Stomach smooth muscle (tissue), 2 donors: ENCODE data around the gene NLGN1.

Experiments used
- H3K27ac ChIP-seq: one replicate; pipeline ENCODE4 v1.7.0; 2013; ENCODE audit warnings: mild to moderate bottlenecking, low read length, inconsistent platforms
- H3K27me3 ChIP-seq, 2 donors: one replicate each; pipeline ENCODE4 v1.7.0; 2013; ENCODE audit warnings: low read length in 2 of 2; ENCODE audit not compliant: insufficient read depth in 2 of 2, control insufficient read depth in 1 of 2
- H3K36me3 ChIP-seq, 2 donors: one replicate each; pipeline ENCODE4 v1.7.0; 2013; ENCODE audit warnings: low read length in 2 of 2; ENCODE audit not compliant: control insufficient read depth in 2 of 2, insufficient read depth in 2 of 2
- H3K4me1 ChIP-seq: one replicate; pipeline ENCODE4 v1.7.0; 2013; ENCODE audit warnings: low read length; ENCODE audit not compliant: control insufficient read depth, insufficient read depth
- H3K4me3 ChIP-seq, 2 donors: one replicate each; pipeline ENCODE4 v1.7.0; 2013; ENCODE audit warnings: low read length in 2 of 2
- H3K9ac ChIP-seq, 2 donors: one replicate each; pipeline ENCODE4 v1.7.0; 2013; ENCODE audit warnings: low read length in 2 of 2, mild to moderate bottlenecking in 1 of 2
- H3K9me3 ChIP-seq, 2 donors: one replicate each; pipeline ENCODE4 v1.7.0; 2013; ENCODE audit warnings: low read length in 2 of 2; ENCODE audit not compliant: control insufficient read depth in 2 of 2
- donor health status: healthy.
- donor health status: Pancreatic carcinoma.

NLGN1 gene

DNA sequence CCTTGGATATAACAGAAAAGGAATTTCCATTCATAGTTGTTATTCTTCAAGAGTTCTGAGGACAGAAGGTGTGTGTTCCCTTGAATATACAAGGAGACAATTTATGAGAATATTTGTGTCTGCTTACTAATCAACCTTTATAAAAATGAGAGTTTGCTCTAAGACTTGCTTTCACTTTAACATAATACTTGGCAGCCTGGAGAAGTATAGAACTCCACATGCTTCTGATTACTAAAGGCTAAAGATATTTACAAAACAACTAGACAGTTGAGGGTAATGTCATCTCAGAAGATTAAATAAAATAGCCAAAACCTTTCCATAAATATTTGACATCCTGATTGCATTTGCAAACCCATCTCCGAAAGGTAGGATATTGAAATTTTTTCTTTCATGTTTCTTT lies 734.5 kb downstream of the NLGN1 start:
- H3K36me3 ChIP-seq = no peaks in the 10 kb centered on the region
- no peaks in the 10 kb centered on the region for H3K9me3 ChIP-seq
- no peak overlapping the region for H3K27ac ChIP-seq
- H3K4me3 ChIP-seq = no peak overlapping the region
- no peaks in the 10 kb centered on the region for H3K27me3 ChIP-seq
- H3K9ac ChIP-seq = no peak overlapping the region
- no peaks in the 10 kb centered on the region for H3K4me1 ChIP-seq

DNA sequence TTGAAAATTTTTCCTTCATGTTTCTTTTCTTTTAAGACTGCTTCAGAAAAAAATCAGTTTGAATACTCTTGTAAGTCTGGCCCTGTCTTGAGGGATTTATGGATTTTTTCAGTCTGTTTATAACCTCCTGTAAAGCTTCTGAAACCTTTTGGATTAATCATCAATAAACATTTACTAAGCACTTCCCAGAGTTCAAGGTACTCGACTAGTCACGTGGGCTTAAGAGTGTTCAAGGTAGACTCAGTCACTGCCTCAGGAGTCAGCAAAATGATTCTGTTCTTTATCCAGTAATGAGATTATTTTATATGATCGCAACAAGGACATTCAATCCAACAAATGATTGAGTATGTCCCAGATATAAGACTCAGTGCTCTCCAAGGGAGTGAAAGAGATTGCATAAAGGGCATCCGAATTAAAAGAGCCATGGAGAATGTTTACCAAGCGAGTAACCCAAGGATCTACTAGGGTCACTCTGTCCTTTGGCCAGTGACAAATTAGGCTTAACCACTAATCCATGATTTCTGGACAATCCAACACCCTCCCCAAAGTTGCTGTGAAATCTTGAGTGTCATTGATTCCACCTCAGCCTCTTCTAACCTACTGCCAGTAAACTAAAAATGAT lies 735.0 kb downstream of the NLGN1 start:
- Histone ChIP-seq H3K27me3 (no peaks in the 10 kb centered on the region), H3K36me3 (no peaks in the 10 kb centered on the region), H3K9ac (no peak overlapping the region), H3K9me3 (no peaks in the 10 kb centered on the region), H3K4me1 (no peaks in the 10 kb centered on the region), H3K4me3 (no peak overlapping the region), H3K27ac (no peak overlapping the region)

DNA sequence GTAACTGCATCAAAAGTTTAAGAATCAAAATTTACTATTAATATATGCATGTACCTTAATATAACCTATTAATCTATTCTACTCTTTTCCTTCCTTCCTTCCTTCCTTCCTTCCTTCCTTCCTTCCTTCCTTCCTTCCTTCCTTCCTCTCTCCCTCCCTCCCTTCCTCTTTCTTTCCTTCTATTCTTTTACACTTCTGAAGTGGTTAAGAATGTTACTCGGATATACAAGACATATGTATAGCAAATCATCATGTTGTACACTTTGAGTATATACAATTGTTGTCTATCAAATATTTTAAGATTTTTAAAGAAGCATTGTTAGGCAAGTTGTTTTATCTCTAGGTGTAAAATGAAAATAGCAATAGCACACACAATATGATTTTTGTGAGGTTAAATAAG lies 748.5 kb downstream of the NLGN1 start:
- H3K36me3 ChIP-seq = no peaks in the 10 kb centered on the region
- H3K9ac ChIP-seq = no peak overlapping the region
- H3K4me1 ChIP-seq = no peaks in the 10 kb centered on the region
- H3K4me3 ChIP-seq = no peak overlapping the region
- H3K27ac ChIP-seq = no peak overlapping the region
- no peaks in the 10 kb centered on the region for H3K27me3 ChIP-seq
- no peaks in the 10 kb centered on the region for H3K9me3 ChIP-seq

DNA sequence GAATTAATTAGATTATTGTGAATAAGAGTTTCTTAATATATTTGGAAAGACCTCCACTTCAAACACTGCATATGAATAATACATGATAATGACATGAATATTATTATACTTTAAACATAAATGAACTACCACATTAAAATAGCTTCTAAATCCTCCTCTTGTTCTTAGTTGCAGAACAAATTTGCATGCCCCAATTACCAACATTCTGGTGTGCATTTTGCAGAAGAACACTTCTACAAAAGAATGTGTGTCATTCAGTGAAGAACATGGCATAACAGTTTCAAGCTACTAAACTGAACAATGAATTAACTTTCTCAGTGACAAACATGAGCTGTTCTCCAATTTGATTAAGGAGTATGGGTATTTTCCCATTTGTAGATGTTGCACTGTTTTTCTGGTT lies 750.3 kb downstream of the NLGN1 start:
- H3K9ac ChIP-seq = no peak overlapping the region
- no peaks in the 10 kb centered on the region for H3K4me1 ChIP-seq
- H3K9me3 ChIP-seq = no peaks in the 10 kb centered on the region
- H3K27ac ChIP-seq = no peak overlapping the region
- H3K27me3 ChIP-seq = no peaks in the 10 kb centered on the region
- H3K36me3 ChIP-seq = no peaks in the 10 kb centered on the region
- no peak overlapping the region for H3K4me3 ChIP-seq

DNA sequence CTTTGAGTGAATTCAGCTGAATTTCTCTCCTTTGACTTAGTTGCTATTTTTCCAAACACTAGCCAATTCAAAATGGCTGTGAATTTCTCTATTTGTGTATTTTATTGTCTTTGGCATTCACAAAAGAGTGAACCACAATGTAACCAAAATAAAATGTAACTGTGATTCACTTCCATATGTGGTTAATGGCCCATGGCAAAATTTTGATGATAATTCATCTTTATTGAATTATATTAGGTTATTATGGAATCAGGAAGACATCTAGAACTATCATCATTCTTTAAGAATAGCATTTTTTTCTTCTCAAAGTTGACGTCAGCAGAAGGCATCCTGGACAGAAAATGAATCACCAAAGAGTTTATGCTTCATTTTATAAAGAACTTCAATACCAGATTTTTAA lies 756.3 kb downstream of the NLGN1 start:
- no peak overlapping the region for H3K9ac ChIP-seq
- H3K27me3 ChIP-seq = no peaks in the 10 kb centered on the region
- H3K4me1 ChIP-seq = no peaks in the 10 kb centered on the region
- no peak overlapping the region for H3K4me3 ChIP-seq
- no peak overlapping the region for H3K27ac ChIP-seq
- no peaks in the 10 kb centered on the region for H3K9me3 ChIP-seq
- H3K36me3 ChIP-seq = no peaks in the 10 kb centered on the region

DNA sequence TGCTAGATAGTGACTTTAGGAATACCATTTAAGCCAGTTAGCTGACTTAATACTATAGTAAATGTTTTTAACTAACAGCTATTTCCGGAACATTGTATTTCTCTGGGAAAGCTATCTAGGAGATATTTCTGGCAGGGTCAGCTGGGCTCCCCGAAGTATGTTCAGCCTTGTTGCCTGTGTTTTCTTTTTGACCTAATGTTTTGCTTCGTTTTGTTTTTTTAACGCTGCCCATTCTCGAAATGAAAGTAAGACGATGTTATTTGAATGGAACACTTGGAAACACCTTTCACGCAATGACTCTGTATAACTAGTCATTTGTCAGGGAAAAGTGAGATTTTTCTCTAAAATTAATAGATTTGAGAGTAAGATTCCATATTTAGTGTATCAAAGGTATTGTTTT lies 758.7 kb downstream of the NLGN1 start:
- H3K4me3 ChIP-seq = peak overlapping the region in 1 of 2 donors; percentile 56
- no peak overlapping the region for H3K27ac ChIP-seq

DNA sequence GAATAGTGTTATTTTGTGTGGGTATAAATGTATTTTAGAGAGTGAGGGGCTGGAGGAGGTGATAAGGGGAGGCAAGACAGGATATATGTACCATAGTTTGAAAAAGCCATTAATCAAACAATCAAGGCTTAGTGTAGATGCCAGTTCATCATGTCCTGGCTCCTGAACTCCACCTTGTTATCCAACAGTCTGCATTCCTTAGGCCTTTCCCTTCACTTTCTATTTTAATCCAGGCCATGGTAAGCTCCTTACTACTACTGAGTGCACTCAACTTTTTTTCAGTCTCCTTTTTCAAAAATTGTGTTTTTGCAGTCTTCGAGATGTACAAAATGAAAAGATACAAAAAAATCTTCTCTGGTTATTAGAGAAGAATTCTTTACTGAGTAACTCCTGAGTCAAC lies 761.1 kb downstream of the NLGN1 start:
- H3K9ac ChIP-seq = no peak overlapping the region
- no peaks in the 10 kb centered on the region for H3K36me3 ChIP-seq
- no peak overlapping the region for H3K27ac ChIP-seq
- H3K9me3 ChIP-seq = no peaks in the 10 kb centered on the region
- no peak overlapping the region for H3K4me3 ChIP-seq
- H3K4me1 ChIP-seq = no peaks in the 10 kb centered on the region
- H3K27me3 ChIP-seq = no peaks in the 10 kb centered on the region

More for the DNA sequence above, 758.7 kb downstream of the NLGN1 start:
- Histone ChIP-seq H3K36me3 (no peaks in the 10 kb centered on the region), H3K27me3 (no peaks in the 10 kb centered on the region), H3K9ac (peak overlapping the region in 1 of 2 donors; percentile 7), H3K4me1 (no peaks in the 10 kb centered on the region), H3K9me3 (no peaks in the 10 kb centered on the region)

DNA sequence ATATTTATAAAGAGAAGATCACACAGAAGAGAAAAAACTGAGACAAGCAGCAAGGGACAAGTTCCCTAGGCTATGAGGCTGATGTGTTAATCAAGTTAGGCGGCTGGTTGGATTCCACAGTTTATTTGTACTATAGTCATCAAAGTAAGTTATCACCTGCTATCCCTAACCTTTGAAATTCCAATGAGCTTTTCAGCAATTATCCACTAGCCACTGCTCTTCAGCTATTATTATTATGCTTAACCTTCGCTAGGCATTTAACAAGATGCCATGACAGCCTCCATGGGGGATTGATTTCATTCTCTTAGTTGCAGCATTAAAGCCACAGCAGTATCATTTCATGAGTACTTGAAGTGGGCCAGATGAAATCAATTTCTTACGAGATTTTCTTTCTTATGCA lies 762.1 kb downstream of the NLGN1 start:
- Histone ChIP-seq H3K9ac (no peak overlapping the region), H3K27ac (no peak overlapping the region), H3K27me3 (no peaks in the 10 kb centered on the region), H3K9me3 (no peaks in the 10 kb centered on the region), H3K36me3 (no peaks in the 10 kb centered on the region), H3K4me3 (no peak overlapping the region), H3K4me1 (no peaks in the 10 kb centered on the region)

DNA sequence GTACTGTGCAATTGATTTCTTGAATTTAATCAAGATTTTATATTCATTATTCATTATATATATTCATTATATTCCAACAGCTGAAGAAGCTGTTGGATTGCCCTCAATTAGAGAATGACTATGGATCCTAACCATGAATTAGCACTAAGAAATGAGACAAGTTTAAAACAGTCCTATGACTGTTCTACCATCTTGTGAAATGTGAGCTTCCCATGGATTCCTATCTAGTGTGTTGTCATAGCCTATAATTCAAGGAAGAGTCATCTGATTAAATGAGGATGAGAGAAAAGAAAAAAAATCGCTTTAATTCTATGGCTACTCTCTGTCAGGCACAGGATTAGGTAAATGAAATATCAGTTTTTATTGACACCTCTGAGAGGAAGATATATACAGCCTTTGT lies 765.0 kb downstream of the NLGN1 start:
- Histone ChIP-seq H3K9me3 (no peaks in the 10 kb centered on the region), H3K27me3 (no peaks in the 10 kb centered on the region), H3K27ac (no peak overlapping the region), H3K4me3 (no peak overlapping the region), H3K9ac (no peak overlapping the region), H3K36me3 (no peaks in the 10 kb centered on the region), H3K4me1 (no peaks in the 10 kb centered on the region)

DNA sequence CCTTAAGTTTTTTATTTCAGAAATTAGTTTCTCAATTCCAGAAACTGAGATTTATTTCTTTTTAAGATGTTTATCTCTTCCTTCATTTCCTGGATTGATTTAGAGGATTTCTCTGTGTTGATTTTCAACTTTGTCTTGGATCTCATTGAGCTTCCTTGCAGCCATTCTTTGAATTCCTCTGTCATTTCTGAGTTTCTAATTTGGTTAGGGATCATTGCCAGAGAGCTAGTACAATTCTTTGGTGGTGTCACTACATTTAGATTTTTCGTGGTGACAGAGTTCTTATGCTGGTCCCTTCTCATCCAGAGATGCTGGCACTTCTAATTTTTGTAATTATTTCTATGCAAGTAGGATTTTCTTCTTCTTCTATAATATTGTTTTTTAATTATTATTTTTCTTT lies 770.5 kb downstream of the NLGN1 start:
- Histone ChIP-seq H3K36me3 (no peaks in the 10 kb centered on the region), H3K27me3 (no peaks in the 10 kb centered on the region), H3K9ac (no peak overlapping the region), H3K27ac (no peak overlapping the region), H3K4me1 (no peaks in the 10 kb centered on the region), H3K9me3 (no peaks in the 10 kb centered on the region), H3K4me3 (no peak overlapping the region)

DNA sequence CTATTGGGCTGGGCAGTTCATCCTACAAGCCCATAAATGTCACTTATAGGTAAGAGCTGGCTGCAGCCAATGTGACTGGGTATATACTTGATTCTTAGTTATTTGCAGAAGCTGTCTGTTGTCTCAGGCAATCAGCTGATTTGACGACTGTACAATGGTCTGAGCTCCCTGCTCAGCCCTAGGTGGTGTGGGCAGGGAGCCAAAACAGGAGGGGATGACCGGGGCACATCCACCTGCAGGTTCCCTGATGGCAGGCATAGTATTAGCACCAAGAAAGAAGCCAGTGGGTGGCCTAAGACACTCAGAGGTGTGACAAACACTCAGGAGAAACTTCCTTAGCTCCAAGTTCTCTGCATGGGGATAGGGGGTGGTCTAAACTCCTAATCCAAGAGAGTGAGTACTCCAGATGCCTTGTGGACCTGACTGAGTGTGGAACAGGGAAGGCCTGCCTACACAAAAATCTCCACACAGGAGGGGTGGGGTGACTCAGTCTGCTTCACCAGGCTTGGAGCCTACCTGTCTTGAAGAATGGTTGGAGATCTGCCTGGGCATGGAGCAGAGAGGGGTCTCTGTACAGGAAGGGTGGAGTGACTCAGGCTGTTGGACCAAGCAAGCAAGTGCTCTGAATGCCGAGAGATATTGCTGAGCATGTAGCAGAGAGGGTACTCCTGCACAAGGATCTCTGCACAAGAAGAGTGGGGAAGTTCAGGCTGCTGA lies 771.2 kb downstream of the NLGN1 start:
- Histone ChIP-seq H3K36me3 (no peaks in the 10 kb centered on the region), H3K4me3 (no peak overlapping the region), H3K9ac (no peak overlapping the region), H3K27ac (no peak overlapping the region), H3K4me1 (no peaks in the 10 kb centered on the region), H3K9me3 (no peaks in the 10 kb centered on the region), H3K27me3 (no peaks in the 10 kb centered on the region)
